GM12878 (cell line): ENCODE data around the gene IRGC. TPM values are rescaled to one million over a fixed set of nuclear protein-coding genes. Genes with fewer than 3 reads are reported as not detected.

Experiments used
- ATF7 ChIP-seq: fragments of 450-650 bp; IDR thresholded peaks from 2 replicates; pipeline ENCODE4 v1.6.1; 2016; ENCODE audit warnings: low read depth, mild to moderate bottlenecking
- GATAD2B ChIP-seq: fragments of 450-650 bp; conservative IDR thresholded peaks from 2 replicates; pipeline ENCODE4 v1.6.1; 2017; ENCODE audit warnings: low read depth, mild to moderate bottlenecking, moderate library complexity
- IKZF2 ChIP-seq, 2 experiments: fragments of 450-650 bp; IDR thresholded peaks; 2 replicates each; pipeline ENCODE4 v1.6.1; 2017; ENCODE audit warnings: mild to moderate bottlenecking in 2 of 2, moderate library complexity in 2 of 2
- MEF2A ChIP-seq: IDR thresholded peaks from 2 replicates; pipeline ENCODE4 v1.6.1; 2011; ENCODE audit warnings: low read depth, mild to moderate bottlenecking, low read length, moderate library complexity; ENCODE audit not compliant: insufficient read depth
- MTA2 ChIP-seq: fragments of 450-650 bp; IDR thresholded peaks from 2 replicates; pipeline ENCODE4 v1.6.1; 2016; ENCODE audit warnings: low read depth, mild to moderate bottlenecking, moderate library complexity
- MYC ChIP-seq: IDR thresholded peaks from 2 replicates; pipeline ENCODE4 v1.6.1; 2011; ENCODE audit warnings: mild to moderate bottlenecking, low read length, moderate library complexity, inconsistent platforms; ENCODE audit not compliant: insufficient read depth, insufficient replicate concordance, insufficient read length, severe bottlenecking
- NFXL1 ChIP-seq: fragments of 450-650 bp; IDR thresholded peaks from 2 replicates; pipeline ENCODE4 v1.6.1; 2017; ENCODE audit warnings: antibody characterized with exemption, mild to moderate bottlenecking, borderline replicate concordance
- NR2F1 ChIP-seq: fragments of 450-650 bp; conservative IDR thresholded peaks from 2 replicates; pipeline ENCODE4 v1.6.1; 2017; ENCODE audit warnings: mild to moderate bottlenecking
- PAX5 ChIP-seq: IDR thresholded peaks from 2 replicates; pipeline ENCODE4 v1.6.1; 2011; ENCODE audit warnings: low read depth, low read length, borderline replicate concordance
- PKNOX1 ChIP-seq: fragments of 450-650 bp; IDR thresholded peaks from 2 replicates; pipeline ENCODE4 v1.6.1; 2016; ENCODE audit warnings: mild to moderate bottlenecking
- POU2F2 ChIP-seq: IDR thresholded peaks from 3 replicates; pipeline ENCODE4 v1.6.1; 2011; ENCODE audit warnings: low read depth, mild to moderate bottlenecking, low read length, borderline replicate concordance
- RAD51 ChIP-seq: fragments of 450-650 bp; IDR thresholded peaks from 2 replicates; pipeline ENCODE4 v1.6.1; 2016; ENCODE audit warnings: moderate library complexity, mild to moderate bottlenecking, inconsistent platforms
- RELB ChIP-seq: fragments of 450-650 bp; IDR thresholded peaks from 2 replicates; pipeline ENCODE4 v1.6.1; 2017; ENCODE audit warnings: low read depth, mild to moderate bottlenecking, moderate library complexity
- SMC3 ChIP-seq: IDR thresholded peaks from 2 replicates; pipeline ENCODE4 v1.6.1; 2011; ENCODE audit warnings: low read length, improper control_type of control experiment, borderline replicate concordance
- SPI1 ChIP-seq: IDR thresholded peaks from 2 replicates; pipeline ENCODE4 v1.6.1; 2011; ENCODE audit warnings: low read depth, mild to moderate bottlenecking, low read length, moderate library complexity, borderline replicate concordance; ENCODE audit not compliant: insufficient read depth
- SUPT20H ChIP-seq: IDR thresholded peaks from 2 replicates; pipeline ENCODE4 v1.6.1; 2011; ENCODE audit warnings: low read depth, mild to moderate bottlenecking, low read length, moderate library complexity, borderline replicate concordance; ENCODE audit not compliant: control insufficient read depth
- ZNF217 ChIP-seq: fragments of 450-650 bp; IDR thresholded peaks from 2 replicates; pipeline ENCODE4 v1.6.1; 2017; ENCODE audit warnings: antibody characterized with exemption, mild to moderate bottlenecking
- polyA plus RNA-seq, 11 experiments: library from polyadenylated mRNA; depleted of rRNA in 4 of 11; unstranded in 6 of 11; stranded (reverse) in 5 of 11; fragments of >200 nt; fragmentation: Nextera tagmentation in 4 of 11; fragmentation: Illumina TruSeq in 1 of 11; extraction: Ambion mirVana in 4 of 11; extraction: Trizol in 1 of 11; gene quantifications; 1 replicate in 1 of 11; 2 replicates in 10 of 11; pipeline versions ENCODE4 v1.2.1 to v1.2.3, GENCODE V29; 2011 to 2016; ENCODE audit warnings: inconsistent platforms in 2 of 11, missing spikeins in 2 of 11, low read depth in 1 of 11
- total RNA-seq, 4 experiments: library from RNA; depleted of rRNA in 3 of 4; stranded (reverse); fragments of >200 nt in 3 of 4; fragmentation: Illumina TruSeq in 1 of 4; extraction: Trizol in 1 of 4; gene quantifications; 2 replicates each; pipeline versions ENCODE4 v1.2.1 to v1.2.3, GENCODE V29; 2013 to 2021

Gene IRGC
- total and polyA plus RNA-seq, 10 of the 15 experiments (the other 5 are each of a cell fraction or from before 2014, with no cell fraction given), result 0.04 TPM; not detected in 9

GRCh38 chr19:43763473-43763939 lies 47.6 kb downstream of the IRGC start (continued):
- TF ChIP-seq POU2F2 (peak; percentile 42; the same call in 1 of the 3 replicates), NR2F1 (peak; percentile 99), SPI1 (peak; percentile 8; the same call in 1 of the 2 replicates), PAX5 (no peak; the same call in 1 of the 2 replicates), MYC (no peak), GATAD2B (0 out of 2 replicates have a peak, but pooled peaks have one; percentile 57), RAD51 (no peak), NFXL1 (no peak), MTA2 (peak; percentile 49; the same call in 1 of the 2 replicates), IKZF2 (IDR thresholded peaks at IDR 0.05) (peak; percentile 84 to 87), ZNF217 (no peak), ATF7 (peak; percentile 74), SMC3 (no peak), MEF2A (peak; percentile 68), RELB (peak; percentile 93), PKNOX1 (peak; percentile 44; the same call in 1 of the 2 replicates), SUPT20H (no peak)
